ENCODE data around the gene GNLY. TPM values are rescaled to one million over a fixed set of nuclear protein-coding genes. Genes with fewer than 3 reads are reported as not detected.
"Not testable (repeated sequence)": the region's sequence is repeated elsewhere in the genome, so short reads cannot be mapped to it uniquely, and the experiment has no call there.

GNLY gene
- total RNA-seq, 1 donor from 2014 or later: 23.5 TPM

DNA sequence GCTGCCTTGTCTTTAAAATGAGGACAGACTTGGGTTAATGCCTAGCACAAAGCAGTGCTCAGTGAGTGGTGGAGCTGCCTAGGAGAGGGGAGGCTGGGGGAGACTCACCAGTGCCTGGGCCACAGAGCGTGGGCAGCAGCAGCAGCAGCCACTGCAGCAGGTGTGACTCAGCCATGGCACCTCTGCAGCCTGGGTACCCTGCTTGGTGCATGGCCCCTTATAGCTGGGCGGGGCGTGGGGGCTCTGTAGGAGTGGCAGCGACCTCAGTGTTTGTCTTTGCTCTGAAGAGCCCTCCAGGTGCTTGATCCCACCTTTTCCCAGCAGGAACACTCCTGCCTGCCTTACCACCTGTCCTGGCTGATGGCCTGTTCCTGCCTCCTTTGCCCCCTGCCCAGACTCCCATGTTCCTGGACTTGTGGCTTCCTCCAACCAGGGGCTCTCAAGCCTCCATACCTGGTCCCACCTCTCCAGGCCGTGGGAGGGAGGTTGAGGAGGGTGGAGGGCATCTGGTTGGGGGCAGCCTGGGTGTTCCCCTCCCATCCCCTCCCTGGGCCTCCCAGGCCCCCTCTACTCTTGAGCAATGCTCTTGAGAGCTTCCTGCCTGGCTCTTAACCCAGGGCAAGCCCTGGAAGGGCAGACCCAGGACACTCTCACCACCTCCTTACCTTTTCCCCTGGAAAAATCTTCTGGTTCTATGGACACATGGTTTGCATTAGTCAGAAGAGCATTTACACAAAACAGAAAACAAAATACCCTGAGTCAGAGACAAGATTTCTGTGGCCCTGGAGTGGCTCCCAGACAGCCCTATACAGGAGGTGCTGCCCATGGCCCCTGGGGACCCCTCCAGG, 25.9 kb upstream of the GNLY start, which contains the start of gene SFTPB:
Gene SFTPB, minus strand, starts transcription at position 191 of the 848 bp plus-strand sequence. Its CDS starts 16 bp downstream, at position 175.
- Mint-ChIP-seq H3K9me3 (no peaks in the 10 kb centered on the region), H3K27me3 (ENCODE audit: low read depth) (peaks cover 4% of the 10 kb centered on the region), H3K4me3 (ENCODE audit: low read depth) (no peak within 1 kb of the TSS), H3K27ac (no peak within 1 kb of the TSS), H3K36me3 (ENCODE audit: low read depth) (no peaks in the 10 kb centered on the region), H3K4me1 (ENCODE audit: low read depth) (no peaks in the 10 kb centered on the region)
- intact Hi-C loops (cut with micrococcal nuclease): no loop called here
- DNase-seq (ENCODE audit: low spot score): no peak

GRCh38 chr2:85668857-85669142, 25.4 kb upstream of the GNLY start:
- Mint-ChIP-seq H3K36me3 (ENCODE audit: low read depth) (no peaks in the 10 kb centered on the region), H3K27ac (no peak overlapping the region), H3K4me3 (ENCODE audit: low read depth) (no peak overlapping the region), H3K4me1 (ENCODE audit: low read depth) (no peaks in the 10 kb centered on the region), H3K27me3 (ENCODE audit: low read depth) (peaks cover 7% of the 10 kb centered on the region), H3K9me3 (no peaks in the 10 kb centered on the region)
- DNase-seq (ENCODE audit: low spot score): no peak
- intact Hi-C loops (cut with micrococcal nuclease): no loop called here

DNA sequence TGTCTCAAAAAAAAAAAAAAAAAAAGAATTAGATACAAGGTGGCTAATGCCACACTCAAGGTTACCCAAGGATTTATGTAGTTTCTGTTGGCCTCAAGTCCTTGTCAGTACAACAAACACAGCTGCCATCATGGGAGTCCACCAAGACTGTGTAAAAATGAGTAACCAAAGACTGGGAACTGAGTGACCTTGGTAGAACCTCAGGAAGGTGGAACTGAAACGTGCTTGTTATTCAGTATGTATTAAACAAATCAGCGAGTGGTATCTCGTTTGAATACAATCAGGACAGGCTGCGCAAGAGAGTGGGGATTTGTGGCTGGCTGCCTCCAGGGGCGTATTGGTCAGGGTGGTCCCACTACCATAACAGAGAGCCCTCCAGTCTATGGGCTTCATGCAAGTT, 24.6 kb upstream of the GNLY start:
- intact Hi-C loops (cut with micrococcal nuclease): no loop called here
- no peak for DNase-seq (ENCODE audit: low spot score)
- no peaks in the 10 kb centered on the region for H3K36me3 Mint-ChIP-seq (ENCODE audit: low read depth)
- peaks cover 9% of the 10 kb centered on the region for H3K27me3 Mint-ChIP-seq (ENCODE audit: low read depth)
- no peaks in the 10 kb centered on the region for H3K4me1 Mint-ChIP-seq (ENCODE audit: low read depth)
- no peak overlapping the region for H3K27ac Mint-ChIP-seq
- H3K9me3 Mint-ChIP-seq: no peaks in the 10 kb centered on the region
- no peak overlapping the region for H3K4me3 Mint-ChIP-seq (ENCODE audit: low read depth)

GRCh38 chr2:85670416-85670815, 23.7 kb upstream of the GNLY start:
- H3K4me1 Mint-ChIP-seq (ENCODE audit: low read depth); DNase-seq (ENCODE audit: low spot score); intact Hi-C loops (cut with micrococcal nuclease); H3K36me3 Mint-ChIP-seq (ENCODE audit: low read depth); H3K9me3 Mint-ChIP-seq; H3K4me3 Mint-ChIP-seq (ENCODE audit: low read depth); H3K27ac Mint-ChIP-seq; H3K27me3 Mint-ChIP-seq (ENCODE audit: low read depth): not testable (repeated sequence)

- Mint-ChIP-seq H3K27ac (no peak overlapping the region), H3K4me3 (ENCODE audit: low read depth) (no peak overlapping the region), H3K27me3 (ENCODE audit: low read depth) (peaks cover 13% of the 10 kb centered on the region), H3K36me3 (ENCODE audit: low read depth) (no peaks in the 10 kb centered on the region), H3K9me3 (no peaks in the 10 kb centered on the region), H3K4me1 (ENCODE audit: low read depth) (no peaks in the 10 kb centered on the region)
- DNase-seq (ENCODE audit: low spot score): no peak
- intact Hi-C loops (cut with micrococcal nuclease): no loop called here
These were observed 21.7 kb upstream of the GNLY start for GRCh38 chr2:85672456-85672855.

GRCh38 chr2:85673716-85674375, 20.3 kb upstream of the GNLY start:
- intact Hi-C loops (cut with micrococcal nuclease): no loop called here
- no peak overlapping the region for H3K27ac Mint-ChIP-seq
- no peak for DNase-seq (ENCODE audit: low spot score)
- no peaks in the 10 kb centered on the region for H3K9me3 Mint-ChIP-seq
- peaks cover 3% of the 10 kb centered on the region for H3K4me1 Mint-ChIP-seq (ENCODE audit: low read depth)
- no peaks in the 10 kb centered on the region for H3K36me3 Mint-ChIP-seq (ENCODE audit: low read depth)
- H3K4me3 Mint-ChIP-seq (ENCODE audit: low read depth): no peak overlapping the region
- peaks cover 13% of the 10 kb centered on the region for H3K27me3 Mint-ChIP-seq (ENCODE audit: low read depth)

DNA sequence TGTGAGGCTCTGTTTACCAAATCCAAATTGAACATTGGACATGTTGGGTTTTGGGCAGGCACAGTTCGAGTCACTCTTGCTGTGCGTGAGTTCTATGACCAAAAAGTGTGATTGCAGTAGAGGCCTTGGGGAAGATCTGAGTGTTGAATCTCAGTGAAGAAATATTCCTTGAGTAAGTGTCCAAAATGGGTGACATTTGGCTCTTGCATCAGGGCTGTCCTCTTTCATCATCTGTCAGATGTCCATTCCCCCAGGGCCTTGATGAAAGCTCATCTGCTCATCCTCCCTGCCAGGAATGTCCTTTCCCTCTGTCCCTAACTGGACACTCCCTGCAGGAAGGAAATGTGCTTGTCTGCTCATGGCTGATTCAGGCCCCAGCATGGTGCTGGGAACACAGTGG, 19.7 kb upstream of the GNLY start:
- H3K4me1 Mint-ChIP-seq (ENCODE audit: low read depth): peaks cover 8% of the 10 kb centered on the region
- intact Hi-C loops (cut with micrococcal nuclease): no loop called here
- H3K27ac Mint-ChIP-seq: no peak overlapping the region
- no peak for DNase-seq (ENCODE audit: low spot score)
- H3K9me3 Mint-ChIP-seq: no peaks in the 10 kb centered on the region
- peaks cover 13% of the 10 kb centered on the region for H3K27me3 Mint-ChIP-seq (ENCODE audit: low read depth)
- H3K36me3 Mint-ChIP-seq (ENCODE audit: low read depth): no peaks in the 10 kb centered on the region
- H3K4me3 Mint-ChIP-seq (ENCODE audit: low read depth): no peak overlapping the region

GRCh38 chr2:85675427-85675826, 18.7 kb upstream of the GNLY start:
- Mint-ChIP-seq H3K4me3 (ENCODE audit: low read depth) (no peak overlapping the region), H3K36me3 (ENCODE audit: low read depth) (no peaks in the 10 kb centered on the region), H3K27ac (no peak overlapping the region), H3K9me3 (no peaks in the 10 kb centered on the region), H3K4me1 (ENCODE audit: low read depth) (peaks cover 11% of the 10 kb centered on the region), H3K27me3 (ENCODE audit: low read depth) (peaks cover 13% of the 10 kb centered on the region)
- intact Hi-C loops (cut with micrococcal nuclease): no loop called here
- DNase-seq (ENCODE audit: low spot score): no peak

- Mint-ChIP-seq H3K36me3 (ENCODE audit: low read depth) (no peaks in the 10 kb centered on the region), H3K9me3 (no peaks in the 10 kb centered on the region), H3K4me3 (ENCODE audit: low read depth) (no peak overlapping the region), H3K4me1 (ENCODE audit: low read depth) (peaks cover 17% of the 10 kb centered on the region), H3K27me3 (ENCODE audit: low read depth) (peaks cover 13% of the 10 kb centered on the region), H3K27ac (no peak overlapping the region)
- DNase-seq (ENCODE audit: low spot score): no peak
- intact Hi-C loops (cut with micrococcal nuclease): no loop called here
These were observed 18.2 kb upstream of the GNLY start for GRCh38 chr2:85675866-85676548.

GRCh38 chr2:85678377-85678776, 15.8 kb upstream of the GNLY start:
- Mint-ChIP-seq H3K9me3 (no peaks in the 10 kb centered on the region), H3K27me3 (ENCODE audit: low read depth) (peaks cover 10% of the 10 kb centered on the region), H3K27ac (no peak overlapping the region), H3K4me3 (ENCODE audit: low read depth) (no peak overlapping the region), H3K4me1 (ENCODE audit: low read depth) (peaks cover 26% of the 10 kb centered on the region), H3K36me3 (ENCODE audit: low read depth) (no peaks in the 10 kb centered on the region)
- intact Hi-C loops (cut with micrococcal nuclease): loop anchor here (2.0 kb wide), 1 partner anchor 42 kb away; no protein-coding TSS in a partner anchor
- DNase-seq (ENCODE audit: low spot score): no peak

- peaks cover 7% of the 10 kb centered on the region for H3K27me3 Mint-ChIP-seq (ENCODE audit: low read depth)
- no peaks in the 10 kb centered on the region for H3K36me3 Mint-ChIP-seq (ENCODE audit: low read depth)
- peaks cover 26% of the 10 kb centered on the region for H3K4me1 Mint-ChIP-seq (ENCODE audit: low read depth)
- H3K9me3 Mint-ChIP-seq: no peaks in the 10 kb centered on the region
- intact Hi-C loops (cut with micrococcal nuclease): loop anchor here (1.0 to 2.0 kb wide), 2 partner anchors 28 to 42 kb away; no protein-coding TSS in a partner anchor
- DNase-seq (ENCODE audit: low spot score): peak; percentile 69
- no peak overlapping the region for H3K27ac Mint-ChIP-seq
- no peak overlapping the region for H3K4me3 Mint-ChIP-seq (ENCODE audit: low read depth)
These were observed 15.1 kb upstream of the GNLY start for GRCh38 chr2:85678794-85679672.

DNA sequence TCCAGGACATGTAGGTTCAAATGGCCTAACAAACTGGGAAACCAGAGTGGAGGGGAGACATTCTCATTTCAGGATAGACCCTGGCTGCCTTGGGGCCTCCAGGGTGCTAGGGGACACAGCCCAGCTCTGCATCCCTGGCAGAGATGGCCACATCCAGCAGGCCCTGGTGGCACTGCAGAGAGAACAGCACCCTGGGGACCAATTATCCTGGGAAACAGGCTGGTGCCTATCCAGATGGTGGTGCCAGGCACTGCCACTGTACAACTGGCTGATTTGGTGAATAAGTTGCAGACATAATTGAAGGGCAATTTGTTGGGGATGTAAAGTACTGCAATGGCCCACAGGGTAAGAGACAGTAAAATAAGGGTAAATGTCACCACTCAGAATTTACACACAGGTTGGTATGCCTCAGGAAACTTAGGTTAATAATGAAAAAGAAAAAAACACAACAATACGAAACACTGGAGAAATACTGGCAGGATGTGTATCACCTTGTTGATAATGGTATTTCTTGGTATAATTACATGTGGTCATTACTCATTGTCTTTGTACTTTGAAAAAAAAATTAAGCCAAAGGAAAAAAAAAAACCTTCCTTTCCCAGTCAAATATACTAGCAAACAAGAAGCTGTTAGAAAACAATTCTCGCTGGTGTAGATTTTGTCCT, 13.3 kb upstream of the GNLY start:
- Mint-ChIP-seq H3K4me1 (ENCODE audit: low read depth) (peaks cover 26% of the 10 kb centered on the region), H3K36me3 (ENCODE audit: low read depth) (no peaks in the 10 kb centered on the region), H3K27me3 (ENCODE audit: low read depth) (peaks cover 7% of the 10 kb centered on the region), H3K27ac (peak overlapping the region; percentile 61), H3K4me3 (ENCODE audit: low read depth) (peak overlapping the region; percentile 49), H3K9me3 (no peaks in the 10 kb centered on the region)
- intact Hi-C loops (cut with micrococcal nuclease): loop anchor here (5.0 kb wide), 1 partner anchor 131 kb away; no protein-coding TSS in a partner anchor
- DNase-seq (ENCODE audit: low spot score): no peak

All from activated T-helper 2 cell treated with anti-CD3 and anti-CD28 coated beads, Interferon-gamma antibody, Interleukin-2, Interleukin-4, amounts not matched to agents 10 μg/mL and 5 μg/mL and 100 μg/mL, durations not matched to agents 14 hours and 24 hours and 36 hours (primary cell).